Measurements from ENCODE around the gene RAB3D. TPM values are rescaled to one million over a fixed set of nuclear protein-coding genes. Genes with fewer than 3 reads are reported as not detected.

Gene RAB3D
- total and polyA plus RNA-seq, 10 of the 15 experiments (the other 5 are each of a cell fraction or from before 2014, with no cell fraction given), result 1.1 to 15.7 (median 6.2) TPM

DNA sequence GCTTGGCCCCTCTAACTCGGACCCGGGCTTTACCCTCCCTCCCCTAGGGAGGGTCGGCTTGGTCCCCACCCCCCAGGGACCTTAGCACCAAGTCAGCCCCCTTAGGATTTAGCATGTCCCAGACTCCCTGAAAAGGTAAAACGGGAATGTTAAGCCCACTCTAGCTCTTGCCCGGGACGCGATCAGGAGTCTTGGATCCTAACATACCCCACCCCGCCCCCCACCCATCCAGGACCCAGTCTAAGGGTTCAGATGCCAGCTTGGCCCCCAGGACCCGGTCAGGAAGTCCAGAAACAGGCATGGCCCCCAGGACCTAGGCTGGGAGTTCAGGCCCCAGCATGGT, 44.2 kb upstream of the RAB3D start:
- WGBS (ENCODE audit: insufficient coverage, insufficient replicate concordance, low lambda C conversion rate, missing lambda C conversion rate), result 12% methylated on average over 9 of the region's 9 CpGs
- intact Hi-C loops (cut with micrococcal nuclease; ENCODE audit: unreplicated experiment), result loop anchor here (5.0 kb wide), 1 partner anchor 199 kb away; no protein-coding TSS in a partner anchor
- H3K9ac ChIP-seq (ENCODE audit: control insufficient read depth, insufficient read depth, low read length), result no peak overlapping the region
- ChIA-PET SMC1A (ENCODE audit: uncharacterized antibody, unreplicated experiment) (interaction anchor here (0.5 to 1.7 kb wide), 4 partner anchors 9 to 90 kb away, joined by 3 to 5 read pairs (median 4); partner anchors contain the start of genes ODAD3 and SWSAP1), RAD21 (ENCODE audit: unreplicated experiment) (interaction anchor here (1.0 to 1.7 kb wide), 4 partner anchors 9 to 99 kb away, joined by 3 to 9 read pairs (median 4); partner anchors contain the start of gene SWSAP1), CTCF (interaction anchor here (0.7 to 4.6 kb wide), 16 partner anchors 7 to 145 kb away, joined by 3 to 76 read pairs (median 7); partner anchors contain the start of genes CCDC159, ECSIT, ELAVL3 and ODAD3), POLR2A (interaction anchor here (0.6 kb wide), 1 partner anchor 209 kb away, joined by 3 read pairs; no protein-coding TSS in a partner anchor)
- H3K27me3 ChIP-seq (replicated peaks in 1 of 2; ENCODE audit: control insufficient read depth in 2 of 2, insufficient read depth in 2 of 2, low read length in 1 of 2), result peaks cover 0 to 5% of the 10 kb centered on the region in 2 experiments; a peak in 2 of 4 replicates
- in situ Hi-C loops (cut with MboI), result no loop called here
- H3K4me2 ChIP-seq (ENCODE audit: control insufficient read depth, insufficient read depth), result no peak overlapping the region
- H3K4me1 ChIP-seq (ENCODE audit: control insufficient read depth, insufficient read depth, low read length), result peaks cover 11% of the 10 kb centered on the region
- no peaks in the 10 kb centered on the region for H3K79me2 ChIP-seq (ENCODE audit: control insufficient read depth, insufficient read depth, low read length)
- no peak overlapping the region for H3K4me3 ChIP-seq
- no peaks in the 10 kb centered on the region for H4K20me1 ChIP-seq (ENCODE audit: control insufficient read depth, insufficient read depth)
- ATAC-seq, result no peak
- no peaks in the 10 kb centered on the region for H3K36me3 ChIP-seq (ENCODE audit: control insufficient read depth in 2 of 2, insufficient read depth in 2 of 2, low read length in 1 of 2)
- H3K27ac ChIP-seq (ENCODE audit: control insufficient read depth, insufficient read depth), result no peak overlapping the region
- FAIRE-seq, result no peak
- no peaks in the 10 kb centered on the region for H3K9me3 ChIP-seq (replicated peaks; ENCODE audit: control insufficient read depth, insufficient read depth, low read length)
- TF ChIP-seq, protein P1, sequence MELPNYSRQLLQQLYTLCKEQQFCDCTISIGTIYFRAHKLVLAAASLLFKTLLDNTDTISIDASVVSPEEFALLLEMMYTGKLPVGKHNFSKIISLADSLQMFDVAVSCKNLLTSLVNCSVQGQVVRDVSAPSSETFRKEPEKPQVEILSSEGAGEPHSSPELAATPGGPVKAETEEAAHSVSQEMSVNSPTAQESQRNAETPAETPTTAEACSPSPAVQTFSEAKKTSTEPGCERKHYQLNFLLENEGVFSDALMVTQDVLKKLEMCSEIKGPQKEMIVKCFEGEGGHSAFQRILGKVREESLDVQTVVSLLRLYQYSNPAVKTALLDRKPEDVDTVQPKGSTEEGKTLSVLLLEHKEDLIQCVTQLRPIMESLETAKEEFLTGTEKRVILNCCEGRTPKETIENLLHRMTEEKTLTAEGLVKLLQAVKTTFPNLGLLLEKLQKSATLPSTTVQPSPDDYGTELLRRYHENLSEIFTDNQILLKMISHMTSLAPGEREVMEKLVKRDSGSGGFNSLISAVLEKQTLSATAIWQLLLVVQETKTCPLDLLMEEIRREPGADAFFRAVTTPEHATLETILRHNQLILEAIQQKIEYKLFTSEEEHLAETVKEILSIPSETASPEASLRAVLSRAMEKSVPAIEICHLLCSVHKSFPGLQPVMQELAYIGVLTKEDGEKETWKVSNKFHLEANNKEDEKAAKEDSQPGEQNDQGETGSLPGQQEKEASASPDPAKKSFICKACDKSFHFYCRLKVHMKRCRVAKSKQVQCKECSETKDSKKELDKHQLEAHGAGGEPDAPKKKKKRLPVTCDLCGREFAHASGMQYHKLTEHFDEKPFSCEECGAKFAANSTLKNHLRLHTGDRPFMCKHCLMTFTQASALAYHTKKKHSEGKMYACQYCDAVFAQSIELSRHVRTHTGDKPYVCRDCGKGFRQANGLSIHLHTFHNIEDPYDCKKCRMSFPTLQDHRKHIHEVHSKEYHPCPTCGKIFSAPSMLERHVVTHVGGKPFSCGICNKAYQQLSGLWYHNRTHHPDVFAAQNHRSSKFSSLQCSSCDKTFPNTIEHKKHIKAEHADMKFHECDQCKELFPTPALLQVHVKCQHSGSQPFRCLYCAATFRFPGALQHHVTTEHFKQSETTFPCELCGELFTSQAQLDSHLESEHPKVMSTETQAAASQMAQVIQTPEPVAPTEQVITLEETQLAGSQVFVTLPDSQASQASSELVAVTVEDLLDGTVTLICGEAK (IDR thresholded peaks at IDR 0.05; ENCODE audit: borderline replicate concordance), result no peak
- no peak for TF ChIP-seq ZNF384 (IDR thresholded peaks at IDR 0.05; ENCODE audit: borderline replicate concordance, low read depth, low read length)
- TF ChIP-seq, protein P2, sequence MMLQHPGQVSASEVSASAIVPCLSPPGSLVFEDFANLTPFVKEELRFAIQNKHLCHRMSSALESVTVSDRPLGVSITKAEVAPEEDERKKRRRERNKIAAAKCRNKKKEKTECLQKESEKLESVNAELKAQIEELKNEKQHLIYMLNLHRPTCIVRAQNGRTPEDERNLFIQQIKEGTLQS (IDR thresholded peaks at IDR 0.05; ENCODE audit: borderline replicate concordance, extremely low read depth, low read depth, low read length), result no peak
- no peak for TF ChIP-seq ASH2L (IDR thresholded peaks at IDR 0.05; ENCODE audit: borderline replicate concordance, low read depth)
- TF ChIP-seq RBBP5 (conservative IDR thresholded peaks at IDR 0.05), result no peak
- TF ChIP-seq ZSCAN29 (IDR thresholded peaks at IDR 0.05), result no peak
- TF ChIP-seq, protein P3, sequence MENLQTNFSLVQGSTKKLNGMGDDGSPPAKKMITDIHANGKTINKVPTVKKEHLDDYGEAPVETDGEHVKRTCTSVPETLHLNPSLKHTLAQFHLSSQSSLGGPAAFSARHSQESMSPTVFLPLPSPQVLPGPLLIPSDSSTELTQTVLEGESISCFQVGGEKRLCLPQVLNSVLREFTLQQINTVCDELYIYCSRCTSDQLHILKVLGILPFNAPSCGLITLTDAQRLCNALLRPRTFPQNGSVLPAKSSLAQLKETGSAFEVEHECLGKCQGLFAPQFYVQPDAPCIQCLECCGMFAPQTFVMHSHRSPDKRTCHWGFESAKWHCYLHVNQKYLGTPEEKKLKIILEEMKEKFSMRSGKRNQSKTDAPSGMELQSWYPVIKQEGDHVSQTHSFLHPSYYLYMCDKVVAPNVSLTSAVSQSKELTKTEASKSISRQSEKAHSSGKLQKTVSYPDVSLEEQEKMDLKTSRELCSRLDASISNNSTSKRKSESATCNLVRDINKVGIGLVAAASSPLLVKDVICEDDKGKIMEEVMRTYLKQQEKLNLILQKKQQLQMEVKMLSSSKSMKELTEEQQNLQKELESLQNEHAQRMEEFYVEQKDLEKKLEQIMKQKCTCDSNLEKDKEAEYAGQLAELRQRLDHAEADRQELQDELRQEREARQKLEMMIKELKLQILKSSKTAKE (IDR thresholded peaks at IDR 0.05; ENCODE audit: low read depth, poor library complexity, severe bottlenecking), result no peak
- BruUV-seq (replicated peaks), result no TSS peak
- no peak overlapping the region for H2AFZ ChIP-seq (ENCODE audit: control insufficient read depth, low read depth, low read length)
- DNase-seq (ENCODE audit: low read depth, low spot score), result no peak

Data from GM12878 (cell line).